Measurements from ENCODE around the gene SLC9A9.

Gene SLC9A9

DNA sequence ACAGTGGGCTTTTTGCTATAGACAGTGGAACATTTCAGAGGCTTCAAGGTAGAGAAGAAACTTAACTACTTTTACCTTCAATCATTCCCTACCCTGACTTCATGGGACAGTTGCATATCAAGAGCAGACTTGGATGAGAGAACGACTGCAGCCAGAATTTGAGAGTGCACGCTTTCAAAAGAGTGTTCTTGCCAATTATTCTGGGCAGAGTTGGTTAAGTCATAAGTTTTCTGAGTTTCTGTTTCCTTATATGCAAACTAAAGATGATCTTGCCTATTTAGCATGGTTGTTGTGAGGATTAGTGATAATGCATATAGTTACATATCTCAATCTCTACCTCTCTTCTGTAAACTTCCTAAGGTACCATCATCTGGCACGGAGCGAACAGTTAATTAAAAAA, 7.6 kb downstream of the SLC9A9 start:
- DNase-seq, result no peak

GRCh38 chr3:143839980-143840379, 8.3 kb downstream of the SLC9A9 start:
- no peak for DNase-seq

DNA sequence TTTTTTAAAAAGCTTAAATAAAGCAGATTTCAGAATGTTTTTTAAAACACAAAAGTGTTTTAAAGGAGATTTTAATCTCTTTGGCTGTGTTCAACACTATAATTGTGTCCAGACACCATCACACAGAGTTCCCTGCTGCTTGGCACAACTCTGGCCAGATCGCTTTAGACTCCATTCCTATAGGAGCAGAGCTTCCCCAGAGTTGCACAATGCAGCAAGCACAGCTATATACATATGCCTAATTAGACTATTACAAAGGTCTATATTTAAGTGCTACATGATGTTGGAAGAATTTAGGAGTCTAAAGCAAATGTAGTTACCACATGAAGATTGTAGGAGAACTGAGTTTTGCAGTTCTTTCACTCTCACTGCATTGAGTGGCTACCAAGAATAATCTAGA, 11.2 kb downstream of the SLC9A9 start:
- DNase-seq, result no peak

GRCh38 chr3:143835312-143835711, 13.0 kb downstream of the SLC9A9 start:
- DNase-seq, result no peak

DNA sequence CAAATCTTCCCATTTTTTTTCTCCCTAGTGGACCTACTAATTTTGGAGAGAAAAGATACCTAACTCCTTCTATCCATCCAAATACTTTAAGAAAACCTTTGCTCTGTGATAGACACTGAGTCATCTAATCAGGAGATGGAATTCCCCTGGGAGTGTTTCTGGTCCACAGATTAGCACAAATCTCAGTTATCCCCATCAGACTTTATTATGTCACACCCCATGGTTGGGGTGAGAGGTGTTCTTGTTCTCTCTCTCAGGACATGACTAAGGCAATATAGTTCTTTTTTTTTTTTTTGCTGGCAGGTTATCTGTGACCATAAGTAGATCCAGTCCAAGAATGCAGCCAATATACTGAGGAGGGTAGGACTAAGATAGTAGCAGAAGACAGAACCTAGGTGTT, 15.8 kb downstream of the SLC9A9 start:
- DNase-seq, result no peak

GRCh38 chr3:143831994-143832393, 16.3 kb downstream of the SLC9A9 start:
- DNase-seq, result no peak

DNA sequence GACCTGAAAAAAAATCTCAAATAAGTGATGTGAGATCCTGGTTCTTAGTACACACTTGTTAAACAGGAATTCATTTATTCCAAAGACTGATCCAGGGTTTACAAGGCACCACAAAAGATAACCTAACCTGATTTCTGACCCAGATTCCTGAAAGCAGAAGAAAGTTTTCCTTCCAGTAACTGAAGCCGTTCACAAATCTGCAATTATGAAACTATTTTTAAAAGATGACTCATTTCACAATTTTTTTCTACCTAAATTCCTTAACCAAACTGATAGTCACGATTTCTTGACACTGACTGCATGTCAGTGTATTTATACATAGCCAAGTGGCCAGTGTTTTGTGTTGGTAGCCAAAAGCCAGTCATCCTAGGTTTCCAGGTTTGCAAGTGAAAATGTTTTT, 17.1 kb downstream of the SLC9A9 start:
- DNase-seq, result no peak

- DNase-seq, result no peak
Observed at GRCh38 chr3:143830786-143831185, 17.5 kb downstream of the SLC9A9 start.

GRCh38 chr3:143830063-143830462, 18.2 kb downstream of the SLC9A9 start:
- DNase-seq, result no peak

GRCh38 chr3:143827425-143827824, 20.8 kb downstream of the SLC9A9 start:
- DNase-seq, result no peak

DNA sequence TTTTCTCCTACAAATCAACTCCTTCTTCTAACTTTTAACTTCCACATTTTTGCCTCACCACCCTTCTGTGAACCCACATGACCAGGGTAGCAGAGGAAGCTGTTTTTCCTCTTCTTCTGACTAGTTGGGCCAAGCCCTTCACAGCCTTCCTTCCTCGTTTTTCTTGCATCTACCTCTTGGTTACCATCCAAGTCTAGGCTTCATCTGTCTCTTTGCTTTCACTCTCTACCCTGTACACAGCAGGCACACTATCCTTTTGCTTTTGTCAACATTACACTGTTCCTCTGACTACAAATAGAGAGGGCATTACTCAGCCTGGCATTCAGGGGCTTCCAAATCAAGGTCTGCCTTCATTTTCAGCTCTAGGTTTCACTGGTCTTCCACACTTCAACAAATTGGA, 22.0 kb downstream of the SLC9A9 start:
- DNase-seq, result no peak

DNA sequence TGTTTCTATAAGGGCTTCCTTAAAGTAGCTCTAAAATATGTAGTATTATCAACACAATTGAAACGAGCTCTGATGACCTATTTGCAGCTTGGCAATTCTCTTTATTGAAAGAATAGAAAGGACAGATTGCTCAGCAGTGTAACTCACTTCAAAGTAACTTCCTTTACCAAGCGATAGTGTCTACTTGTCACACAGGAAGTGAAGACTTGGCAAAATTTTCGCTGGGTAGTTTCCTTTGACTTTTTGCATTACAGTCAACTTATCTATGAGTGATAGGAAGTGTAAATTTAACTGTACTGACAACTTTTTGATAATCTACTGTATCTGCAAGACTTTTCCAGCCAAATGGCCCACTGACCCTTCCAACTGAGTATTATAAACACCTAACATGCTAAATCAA, 22.8 kb downstream of the SLC9A9 start:
- DNase-seq, result no peak

- no peak for DNase-seq
Observed at GRCh38 chr3:143824735-143825385, 23.4 kb downstream of the SLC9A9 start.

DNA sequence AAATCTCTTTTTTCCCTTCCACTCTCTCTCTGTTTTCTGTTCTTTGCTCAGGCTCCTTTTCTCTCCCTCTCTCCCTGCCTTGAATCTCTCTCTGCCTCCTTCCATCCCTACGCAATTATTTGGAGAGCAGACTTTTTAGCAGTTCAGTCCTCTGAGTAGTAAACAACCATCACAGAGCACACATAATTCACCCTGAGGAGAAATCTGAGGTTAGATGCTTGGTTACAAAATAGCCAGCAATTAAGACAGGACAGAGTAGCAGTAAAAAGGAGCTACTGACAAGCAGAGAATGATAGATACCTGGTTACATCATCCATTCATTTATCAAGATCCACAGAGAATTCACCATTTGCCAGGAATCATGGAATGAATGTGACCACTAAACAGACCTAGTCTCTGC, 25.5 kb downstream of the SLC9A9 start:
- DNase-seq, result no peak

GRCh38 chr3:143822374-143822773, 25.9 kb downstream of the SLC9A9 start:
- no peak for DNase-seq

DNA sequence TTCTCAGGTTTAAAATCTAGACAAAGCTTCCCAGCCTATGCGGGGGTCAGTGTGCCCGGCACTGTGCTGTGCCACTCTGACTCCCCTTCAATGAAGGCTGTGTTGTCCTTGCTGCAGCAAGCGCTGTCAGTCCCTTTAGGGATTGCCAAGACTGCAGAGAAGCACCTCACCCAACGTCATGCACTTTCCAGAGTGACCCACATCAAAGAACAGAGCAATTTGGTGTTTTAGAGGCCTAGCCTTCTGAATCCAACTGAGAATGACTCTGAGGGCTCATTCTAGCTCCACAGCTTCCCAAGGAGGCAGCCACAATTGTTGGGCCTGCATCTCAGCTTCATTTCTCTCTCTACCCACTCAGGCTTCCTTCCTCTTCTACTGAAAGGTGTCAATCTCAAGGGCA, 26.4 kb downstream of the SLC9A9 start:
- DNase-seq, result no peak

DNA sequence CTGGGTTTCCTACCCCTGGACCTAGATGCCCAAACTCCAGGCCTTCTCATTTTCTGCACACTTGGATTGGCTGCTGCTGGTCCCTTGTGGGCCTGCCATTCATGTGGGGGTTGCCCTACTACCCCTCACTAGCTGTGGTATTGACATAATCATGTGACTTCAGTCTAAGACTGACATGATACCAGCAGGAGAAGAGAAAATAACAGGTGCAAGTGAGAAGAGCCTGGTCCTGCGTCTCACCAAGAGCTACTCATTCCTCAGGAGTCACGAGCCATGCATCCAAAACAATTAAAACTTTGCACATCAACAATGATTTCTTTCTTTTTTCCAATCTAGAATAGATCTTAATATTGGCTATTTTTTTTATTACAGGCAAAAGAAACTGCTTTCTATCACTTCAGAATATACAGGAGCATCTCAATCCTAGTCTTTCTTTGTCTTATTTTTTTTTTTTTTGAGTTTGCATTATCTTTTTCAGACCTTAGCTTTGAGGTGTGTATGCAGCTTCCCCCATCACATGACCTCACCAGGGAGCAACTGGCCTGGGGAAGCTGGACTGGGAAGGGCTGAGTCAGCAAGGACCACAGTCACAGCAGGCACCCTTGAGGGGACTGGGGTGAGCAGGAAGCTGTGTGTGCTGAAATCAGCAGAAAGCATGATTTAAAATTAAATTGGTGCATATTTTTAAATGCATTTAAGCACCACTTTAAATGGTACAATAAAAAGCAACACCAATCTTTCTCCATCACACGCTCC, 27.6 kb downstream of the SLC9A9 start:
- no peak for DNase-seq

DNA sequence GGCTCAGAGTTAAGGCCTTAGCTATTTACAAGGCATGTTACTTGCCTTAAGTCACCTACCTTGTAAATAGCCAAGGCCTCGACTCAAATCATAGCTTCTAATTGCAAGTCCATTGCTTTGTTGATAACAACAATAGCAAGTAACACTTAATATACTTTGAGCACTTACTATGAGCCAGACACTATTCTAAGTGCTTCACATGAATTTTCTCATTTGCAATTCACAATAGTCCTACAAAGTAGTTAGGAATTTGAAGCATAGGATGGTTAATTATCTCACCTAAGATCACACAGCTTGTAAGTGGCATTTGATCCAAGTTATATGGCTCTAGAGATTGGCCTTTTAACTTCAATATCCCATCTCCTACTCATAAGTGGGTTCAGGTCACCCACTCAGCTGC, 28.4 kb downstream of the SLC9A9 start:
- no peak for DNase-seq

- no peak for DNase-seq
Observed at GRCh38 chr3:143814443-143814889, 33.8 kb downstream of the SLC9A9 start.

- DNase-seq, result no peak
Observed at GRCh38 chr3:143812481-143812880, 35.8 kb downstream of the SLC9A9 start.

DNA sequence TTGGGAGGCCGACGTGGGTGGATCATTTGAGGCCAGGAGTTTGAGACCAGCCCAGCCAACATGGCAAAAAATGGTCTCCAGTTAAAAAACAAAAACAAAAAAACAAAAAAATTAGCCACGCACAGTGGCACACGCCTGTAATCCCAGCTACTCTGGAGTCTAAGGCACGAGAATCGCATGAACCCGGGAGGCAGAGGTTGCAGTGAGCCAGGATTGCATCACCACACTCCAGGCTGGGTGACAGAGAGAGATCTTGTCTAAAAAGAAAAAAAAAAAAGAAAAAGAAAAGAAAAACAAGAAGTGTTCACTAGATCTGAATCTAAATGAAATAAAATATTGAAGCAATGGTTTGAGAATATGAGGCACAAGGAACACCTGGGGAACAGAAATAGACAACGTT, 36.7 kb downstream of the SLC9A9 start:
- no peak for DNase-seq

DNA sequence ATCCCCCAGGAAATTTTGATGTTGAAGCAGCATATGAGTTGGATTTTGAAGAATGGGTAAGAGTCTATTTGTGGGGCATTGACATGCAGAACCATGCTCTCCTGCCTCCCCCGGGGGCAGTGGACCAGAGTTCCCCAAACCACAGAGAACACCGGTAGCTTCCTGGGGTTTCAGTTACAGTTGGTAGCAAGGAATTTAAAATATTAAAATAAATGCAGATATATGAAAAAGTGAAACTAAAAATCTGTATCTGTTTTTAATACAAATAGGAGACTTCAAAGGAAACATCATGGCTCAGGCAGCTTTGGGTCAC, 37.4 kb downstream of the SLC9A9 start:
- DNase-seq, result no peak

GRCh38 chr3:143810166-143810952, 37.9 kb downstream of the SLC9A9 start:
- DNase-seq, result no peak

DNA sequence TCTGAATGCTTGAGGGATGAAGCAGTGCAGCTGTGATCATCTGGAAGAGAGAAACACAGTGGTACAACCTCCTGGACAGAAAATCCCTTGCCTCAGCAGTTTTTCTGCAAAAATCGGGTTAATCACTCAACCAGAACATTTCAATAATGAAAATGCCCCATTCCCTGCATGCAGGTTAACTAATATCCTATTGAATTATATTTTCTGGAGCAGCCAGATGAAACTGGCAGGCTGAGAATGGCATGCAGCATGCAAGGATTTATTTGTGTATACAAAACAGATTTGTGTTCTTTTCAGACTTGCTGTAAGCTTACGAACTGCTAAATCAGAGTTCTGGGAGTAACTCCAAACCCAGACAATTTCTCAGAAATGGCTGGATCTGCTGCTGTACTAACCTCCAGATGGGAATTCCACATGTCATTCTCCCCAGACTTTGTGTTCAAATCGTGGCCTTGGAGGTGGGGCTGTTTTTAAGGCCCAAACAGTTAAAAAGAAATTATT, 39.1 kb downstream of the SLC9A9 start:
- DNase-seq, result no peak
